Measurements from ENCODE around the gene MTSS2. TPM values are rescaled to one million over a fixed set of nuclear protein-coding genes. Genes with fewer than 3 reads are reported as not detected.

Gene MTSS2
- total RNA-seq, 1 donor from 2014 or later: 33.2 TPM

GRCh38 chr16:70687102-70687511 lies 1.3 kb upstream of the MTSS2 start:
- DNase-seq (ENCODE audit: low read depth): no peak

- DNase-seq (ENCODE audit: low read depth): no peak
These were observed 686 bp upstream of the MTSS2 start for GRCh38 chr16:70686376-70687101.

GRCh38 chr16:70685061-70685937 lies 554 bp downstream of the MTSS2 start:
- no peak for DNase-seq (ENCODE audit: low read depth)

- no peak for DNase-seq (ENCODE audit: low read depth)
These were observed 1.4 kb downstream of the MTSS2 start for GRCh38 chr16:70684146-70685060.

- no peak for DNase-seq (ENCODE audit: low read depth)
These were observed 2.5 kb downstream of the MTSS2 start for GRCh38 chr16:70683146-70683944.

GRCh38 chr16:70682239-70683145 lies 3.4 kb downstream of the MTSS2 start:
- no peak for DNase-seq (ENCODE audit: low read depth)

GRCh38 chr16:70681382-70682238 lies 4.2 kb downstream of the MTSS2 start:
- DNase-seq (ENCODE audit: low read depth): no peak

- DNase-seq (ENCODE audit: low read depth): no peak
These were observed 5.1 kb downstream of the MTSS2 start for GRCh38 chr16:70680495-70681381.

GRCh38 chr16:70679671-70680494 lies 6.0 kb downstream of the MTSS2 start:
- DNase-seq (ENCODE audit: low read depth): no peak

GRCh38 chr16:70678898-70679670 lies 6.8 kb downstream of the MTSS2 start:
- DNase-seq (ENCODE audit: low read depth): no peak

GRCh38 chr16:70678121-70678897 lies 7.5 kb downstream of the MTSS2 start:
- DNase-seq (ENCODE audit: low read depth): no peak

GRCh38 chr16:70677499-70678120 lies 8.2 kb downstream of the MTSS2 start:
- no peak for DNase-seq (ENCODE audit: low read depth)

GRCh38 chr16:70676675-70677498 lies 9.0 kb downstream of the MTSS2 start:
- no peak for DNase-seq (ENCODE audit: low read depth)

GRCh38 chr16:70675851-70676513 lies 9.9 kb downstream of the MTSS2 start:
- no peak for DNase-seq (ENCODE audit: low read depth)

Data from renal cortical epithelial cell (primary cell).